Panc1 (cell line): ENCODE data around the gene PBX1.

Source experiments
- SIN3A ChIP-seq: IDR thresholded peaks from 2 replicates; pipeline ENCODE4 v1.6.1; 2012; ENCODE audit warnings: low read depth, mild to moderate bottlenecking, low read length, moderate library complexity, borderline replicate concordance; ENCODE audit not compliant: insufficient read depth
- TF ChIP-seq, protein P1 (sequence below): fragments of 450-650 bp; IDR thresholded peaks from 2 replicates; pipeline ENCODE4 v1.5.1; 2017; ENCODE audit warnings: mild to moderate bottlenecking

DNA sequence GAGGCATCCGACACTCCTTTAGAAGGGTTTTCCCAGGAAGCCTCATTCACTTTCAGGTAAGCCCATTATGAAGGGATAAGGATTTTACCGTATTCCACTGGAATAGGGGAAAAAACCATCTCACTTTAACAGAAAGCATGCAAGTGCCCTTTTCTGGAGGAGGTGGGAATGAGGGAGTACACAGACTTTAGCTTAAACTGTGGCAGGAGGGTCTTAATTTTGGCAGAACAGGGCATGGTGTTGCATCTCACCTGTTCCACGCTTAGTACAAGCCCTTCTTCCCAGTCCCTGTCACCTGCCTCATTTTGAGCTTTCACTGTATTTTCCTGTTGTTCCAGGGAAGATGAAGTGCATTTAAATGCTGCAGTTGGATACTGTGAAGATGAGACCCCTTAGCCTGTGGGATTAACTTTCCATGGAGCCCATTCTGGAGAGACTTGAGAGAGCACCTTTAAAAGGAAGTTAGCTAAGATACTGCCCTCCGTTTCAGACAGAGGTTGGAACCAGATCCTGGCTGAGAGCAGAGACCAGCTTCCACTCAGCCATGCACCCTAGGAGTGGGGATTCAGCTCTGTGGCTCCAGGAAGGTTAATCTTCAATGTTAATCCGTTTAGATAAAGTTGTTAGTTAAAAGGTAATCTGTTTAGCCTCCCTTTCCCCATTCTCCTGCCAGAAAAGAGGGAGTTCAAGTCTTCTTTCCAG is 42.6 kb downstream of the PBX1 start:
- TF ChIP-seq, protein P1, sequence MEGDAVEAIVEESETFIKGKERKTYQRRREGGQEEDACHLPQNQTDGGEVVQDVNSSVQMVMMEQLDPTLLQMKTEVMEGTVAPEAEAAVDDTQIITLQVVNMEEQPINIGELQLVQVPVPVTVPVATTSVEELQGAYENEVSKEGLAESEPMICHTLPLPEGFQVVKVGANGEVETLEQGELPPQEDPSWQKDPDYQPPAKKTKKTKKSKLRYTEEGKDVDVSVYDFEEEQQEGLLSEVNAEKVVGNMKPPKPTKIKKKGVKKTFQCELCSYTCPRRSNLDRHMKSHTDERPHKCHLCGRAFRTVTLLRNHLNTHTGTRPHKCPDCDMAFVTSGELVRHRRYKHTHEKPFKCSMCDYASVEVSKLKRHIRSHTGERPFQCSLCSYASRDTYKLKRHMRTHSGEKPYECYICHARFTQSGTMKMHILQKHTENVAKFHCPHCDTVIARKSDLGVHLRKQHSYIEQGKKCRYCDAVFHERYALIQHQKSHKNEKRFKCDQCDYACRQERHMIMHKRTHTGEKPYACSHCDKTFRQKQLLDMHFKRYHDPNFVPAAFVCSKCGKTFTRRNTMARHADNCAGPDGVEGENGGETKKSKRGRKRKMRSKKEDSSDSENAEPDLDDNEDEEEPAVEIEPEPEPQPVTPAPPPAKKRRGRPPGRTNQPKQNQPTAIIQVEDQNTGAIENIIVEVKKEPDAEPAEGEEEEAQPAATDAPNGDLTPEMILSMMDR = no peak
- TF ChIP-seq SIN3A = no peak
